ENCODE data around the gene PCDH9.

PCDH9 gene

GRCh38 chr13:67017276-67017675 lies 212.9 kb downstream of the PCDH9 start:
- no peaks in the 10 kb centered on the region for H3K4me1 ChIP-seq (ENCODE audit: control insufficient read depth, insufficient read depth, low read length)
- no peaks in the 10 kb centered on the region for H3K9me3 ChIP-seq (ENCODE audit: control insufficient read depth, low read length)
- 98 to 99% methylated on average over 2 of the region's 2 CpGs for WGBS, 2 experiments
- H3K27ac ChIP-seq (ENCODE audit: insufficient read depth, low read depth, low read length, poor library complexity, severe bottlenecking): no peak overlapping the region
- H3K36me3 ChIP-seq (ENCODE audit: control insufficient read depth, insufficient read depth, low read length): no peaks in the 10 kb centered on the region
- H3K4me3 ChIP-seq (ENCODE audit: insufficient read depth, low read depth, low read length): no peak overlapping the region
- no peaks in the 10 kb centered on the region for H3K27me3 ChIP-seq (ENCODE audit: control insufficient read depth, insufficient read depth, low read length, poor library complexity, severe bottlenecking)

GRCh38 chr13:67015976-67016600 lies 214.0 kb downstream of the PCDH9 start:
- no peaks in the 10 kb centered on the region for H3K27me3 ChIP-seq (ENCODE audit: control insufficient read depth, insufficient read depth, low read length, poor library complexity, severe bottlenecking)
- no peaks in the 10 kb centered on the region for H3K9me3 ChIP-seq (ENCODE audit: control insufficient read depth, low read length)
- no peak overlapping the region for H3K4me3 ChIP-seq (ENCODE audit: insufficient read depth, low read depth, low read length)
- no peak overlapping the region for H3K27ac ChIP-seq (ENCODE audit: insufficient read depth, low read depth, low read length, poor library complexity, severe bottlenecking)
- WGBS, 2 experiments: 93 to 100% methylated on average over 2 of the region's 2 CpGs
- H3K4me1 ChIP-seq (ENCODE audit: control insufficient read depth, insufficient read depth, low read length): no peaks in the 10 kb centered on the region
- no peaks in the 10 kb centered on the region for H3K36me3 ChIP-seq (ENCODE audit: control insufficient read depth, insufficient read depth, low read length)

- 82 to 95% methylated on average over 1 of the region's 1 CpG for WGBS, 2 experiments
- Histone ChIP-seq H3K27ac (ENCODE audit: insufficient read depth, low read depth, low read length, poor library complexity, severe bottlenecking) (no peak overlapping the region), H3K4me1 (ENCODE audit: control insufficient read depth, insufficient read depth, low read length) (peaks cover 1% of the 10 kb centered on the region), H3K4me3 (ENCODE audit: insufficient read depth, low read depth, low read length) (no peak overlapping the region), H3K9me3 (ENCODE audit: control insufficient read depth, low read length) (no peaks in the 10 kb centered on the region), H3K36me3 (ENCODE audit: control insufficient read depth, insufficient read depth, low read length) (no peaks in the 10 kb centered on the region), H3K27me3 (ENCODE audit: control insufficient read depth, insufficient read depth, low read length, poor library complexity, severe bottlenecking) (no peaks in the 10 kb centered on the region)
Observed at GRCh38 chr13:67014399-67014798, 215.7 kb downstream of the PCDH9 start.

- Histone ChIP-seq H3K9me3 (ENCODE audit: control insufficient read depth, low read length) (no peaks in the 10 kb centered on the region), H3K36me3 (ENCODE audit: control insufficient read depth, insufficient read depth, low read length) (no peaks in the 10 kb centered on the region), H3K27me3 (ENCODE audit: control insufficient read depth, insufficient read depth, low read length, poor library complexity, severe bottlenecking) (no peaks in the 10 kb centered on the region), H3K4me1 (ENCODE audit: control insufficient read depth, insufficient read depth, low read length) (peaks cover 4% of the 10 kb centered on the region), H3K27ac (ENCODE audit: insufficient read depth, low read depth, low read length, poor library complexity, severe bottlenecking) (no peak overlapping the region), H3K4me3 (ENCODE audit: insufficient read depth, low read depth, low read length) (no peak overlapping the region)
- WGBS, 2 experiments: 84 to 97% methylated on average over 1 to 2 of the region's 2 CpGs
Observed at GRCh38 chr13:67013709-67014108, 216.4 kb downstream of the PCDH9 start.

GRCh38 chr13:67008075-67008668 lies 222.0 kb downstream of the PCDH9 start:
- Histone ChIP-seq H3K9me3 (ENCODE audit: control insufficient read depth, low read length) (no peaks in the 10 kb centered on the region), H3K4me3 (ENCODE audit: insufficient read depth, low read depth, low read length) (no peak overlapping the region), H3K27me3 (ENCODE audit: control insufficient read depth, insufficient read depth, low read length, poor library complexity, severe bottlenecking) (no peaks in the 10 kb centered on the region), H3K27ac (ENCODE audit: insufficient read depth, low read depth, low read length, poor library complexity, severe bottlenecking) (no peak overlapping the region), H3K4me1 (ENCODE audit: control insufficient read depth, insufficient read depth, low read length) (peaks cover 4% of the 10 kb centered on the region), H3K36me3 (ENCODE audit: control insufficient read depth, insufficient read depth, low read length) (no peaks in the 10 kb centered on the region)
- WGBS, 2 experiments: 100% methylated on average over 1 of the region's 1 CpG; no CpG with 5 or more reads in 1 of the 2 experiments

- peaks cover 4% of the 10 kb centered on the region for H3K4me1 ChIP-seq (ENCODE audit: control insufficient read depth, insufficient read depth, low read length)
- no peaks in the 10 kb centered on the region for H3K36me3 ChIP-seq (ENCODE audit: control insufficient read depth, insufficient read depth, low read length)
- no peak overlapping the region for H3K4me3 ChIP-seq (ENCODE audit: insufficient read depth, low read depth, low read length)
- no peaks in the 10 kb centered on the region for H3K9me3 ChIP-seq (ENCODE audit: control insufficient read depth, low read length)
- no peaks in the 10 kb centered on the region for H3K27me3 ChIP-seq (ENCODE audit: control insufficient read depth, insufficient read depth, low read length, poor library complexity, severe bottlenecking)
- H3K27ac ChIP-seq (ENCODE audit: insufficient read depth, low read depth, low read length, poor library complexity, severe bottlenecking): no peak overlapping the region
- no CpG with 5 or more reads among the region's 1 CpG for WGBS, 2 experiments
Observed at GRCh38 chr13:67004511-67004910, 225.6 kb downstream of the PCDH9 start.

GRCh38 chr13:67003743-67004142 lies 226.4 kb downstream of the PCDH9 start:
- WGBS, 2 experiments: 86 to 94% methylated on average over 5 to 6 of the region's 7 CpGs
- Histone ChIP-seq H3K27me3 (ENCODE audit: control insufficient read depth, insufficient read depth, low read length, poor library complexity, severe bottlenecking) (no peaks in the 10 kb centered on the region), H3K9me3 (ENCODE audit: control insufficient read depth, low read length) (no peaks in the 10 kb centered on the region), H3K27ac (ENCODE audit: insufficient read depth, low read depth, low read length, poor library complexity, severe bottlenecking) (no peak overlapping the region), H3K36me3 (ENCODE audit: control insufficient read depth, insufficient read depth, low read length) (no peaks in the 10 kb centered on the region), H3K4me1 (ENCODE audit: control insufficient read depth, insufficient read depth, low read length) (no peaks in the 10 kb centered on the region), H3K4me3 (ENCODE audit: insufficient read depth, low read depth, low read length) (no peak overlapping the region)

GRCh38 chr13:67001363-67001762 lies 228.8 kb downstream of the PCDH9 start:
- WGBS, 2 experiments: 84 to 88% methylated on average over 5 of the region's 5 CpGs
- Histone ChIP-seq H3K9me3 (ENCODE audit: control insufficient read depth, low read length) (no peaks in the 10 kb centered on the region), H3K36me3 (ENCODE audit: control insufficient read depth, insufficient read depth, low read length) (no peaks in the 10 kb centered on the region), H3K27ac (ENCODE audit: insufficient read depth, low read depth, low read length, poor library complexity, severe bottlenecking) (no peak overlapping the region), H3K27me3 (ENCODE audit: control insufficient read depth, insufficient read depth, low read length, poor library complexity, severe bottlenecking) (no peaks in the 10 kb centered on the region), H3K4me1 (ENCODE audit: control insufficient read depth, insufficient read depth, low read length) (no peaks in the 10 kb centered on the region), H3K4me3 (ENCODE audit: insufficient read depth, low read depth, low read length) (no peak overlapping the region)

GRCh38 chr13:66996503-66996902 lies 233.6 kb downstream of the PCDH9 start:
- Histone ChIP-seq H3K4me3 (ENCODE audit: insufficient read depth, low read depth, low read length) (no peak overlapping the region), H3K9me3 (ENCODE audit: control insufficient read depth, low read length) (no peaks in the 10 kb centered on the region), H3K27me3 (ENCODE audit: control insufficient read depth, insufficient read depth, low read length, poor library complexity, severe bottlenecking) (no peaks in the 10 kb centered on the region), H3K36me3 (ENCODE audit: control insufficient read depth, insufficient read depth, low read length) (no peaks in the 10 kb centered on the region), H3K27ac (ENCODE audit: insufficient read depth, low read depth, low read length, poor library complexity, severe bottlenecking) (no peak overlapping the region), H3K4me1 (ENCODE audit: control insufficient read depth, insufficient read depth, low read length) (no peaks in the 10 kb centered on the region)
- 100% methylated on average over 1 of the region's 1 CpG for WGBS, 2 experiments

GRCh38 chr13:66995203-66995611 lies 234.9 kb downstream of the PCDH9 start:
- H3K27ac ChIP-seq (ENCODE audit: insufficient read depth, low read depth, low read length, poor library complexity, severe bottlenecking): no peak overlapping the region
- H3K4me1 ChIP-seq (ENCODE audit: control insufficient read depth, insufficient read depth, low read length): no peaks in the 10 kb centered on the region
- no peaks in the 10 kb centered on the region for H3K9me3 ChIP-seq (ENCODE audit: control insufficient read depth, low read length)
- no peak overlapping the region for H3K4me3 ChIP-seq (ENCODE audit: insufficient read depth, low read depth, low read length)
- H3K27me3 ChIP-seq (ENCODE audit: control insufficient read depth, insufficient read depth, low read length, poor library complexity, severe bottlenecking): no peaks in the 10 kb centered on the region
- no peaks in the 10 kb centered on the region for H3K36me3 ChIP-seq (ENCODE audit: control insufficient read depth, insufficient read depth, low read length)
- WGBS, 2 experiments: 85 to 88% methylated on average over 5 of the region's 5 CpGs

All from ectodermal cell (in vitro differentiated cells).